Immature natural killer cell (primary cell): ENCODE results near the gene DCDC2C. TPM values are rescaled to one million over a fixed set of nuclear protein-coding genes. Genes with fewer than 3 reads are reported as not detected.

Experiments used
- DNase-seq, 3 donors: peaks; one replicate each; pipeline ENCODE4 v3.0.0; 2022; ENCODE audit warnings: mixed read lengths in 1 of 3
- H3K27ac Mint-ChIP-seq, 6 donors: one replicate each; pipeline ENCODE4 v1.8.0; 2020; ENCODE audit warnings: mixed read lengths in 6 of 6, mild to moderate bottlenecking in 5 of 6, inconsistent platforms in 4 of 6, moderate library complexity in 3 of 6
- H3K27me3 Mint-ChIP-seq, 3 donors: one replicate each; pipeline ENCODE4 v1.8.0; 2020 to 2021; ENCODE audit warnings: low read depth in 3 of 3, mild to moderate bottlenecking in 3 of 3, mixed read lengths in 3 of 3, moderate library complexity in 3 of 3, inconsistent platforms in 1 of 3
- H3K36me3 Mint-ChIP-seq, 3 donors: one replicate each; pipeline ENCODE4 v1.8.0; 2020; ENCODE audit warnings: mixed read lengths in 3 of 3, inconsistent platforms in 2 of 3, mild to moderate bottlenecking in 2 of 3
- H3K4me1 Mint-ChIP-seq, 2 donors: one replicate each; pipeline ENCODE4 v1.8.0; 2020; ENCODE audit warnings: inconsistent platforms in 2 of 2, mild to moderate bottlenecking in 2 of 2, mixed read lengths in 2 of 2, moderate library complexity in 1 of 2
- H3K4me3 Mint-ChIP-seq, 5 donors: one replicate each; pipeline ENCODE4 v1.8.0; 2020; ENCODE audit warnings: mild to moderate bottlenecking in 5 of 5, mixed read lengths in 5 of 5, inconsistent platforms in 3 of 5, moderate library complexity in 3 of 5
- H3K9me3 Mint-ChIP-seq, 6 donors: one replicate each; pipeline ENCODE4 v1.8.0; 2020; ENCODE audit warnings: mild to moderate bottlenecking in 6 of 6, mixed read lengths in 6 of 6, inconsistent platforms in 4 of 6, moderate library complexity in 3 of 6
- polyA plus RNA-seq, 3 donors: library from polyadenylated mRNA; unstranded; fragments of 300-500 nt; fragmentation: Illumina TruSeq; gene quantifications; one replicate each; pipeline ENCODE4 v1.2.3, GENCODE V29; 2021

The DCDC2C gene
- polyA plus RNA-seq, 3 donors from 2014 or later, result not detected

- no peak overlapping the region for H3K27ac Mint-ChIP-seq
Measured at GRCh38 chr2:3731829-3732228, 28.5 kb downstream of the DCDC2C start.

DNA sequence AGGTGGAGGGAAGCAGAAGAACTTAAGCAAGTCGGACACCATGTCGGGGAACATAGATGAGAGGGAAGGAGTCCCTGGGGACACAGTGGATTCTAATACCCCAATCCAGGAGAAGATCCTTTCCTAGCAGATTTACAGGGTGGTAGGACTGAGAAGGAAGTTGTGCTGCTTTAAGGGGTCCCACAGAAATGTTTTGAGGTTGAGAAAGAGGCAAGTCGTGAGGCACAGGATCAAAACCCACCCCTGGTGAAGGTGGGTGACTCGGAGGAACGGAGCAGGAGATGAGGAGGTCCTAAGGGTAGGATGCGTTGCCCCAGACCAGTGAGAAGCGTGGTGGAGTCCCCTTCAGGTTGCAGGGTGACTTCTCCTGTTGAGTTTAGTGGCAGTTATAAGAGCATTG, 32.7 kb downstream of the DCDC2C start:
- no peak for DNase-seq
- Mint-ChIP-seq H3K36me3 (no peaks in the 10 kb centered on the region), H3K4me3 (no peak overlapping the region), H3K4me1 (no peaks in the 10 kb centered on the region), H3K27me3 (peaks cover 0 to 4% (median 2%) of the 10 kb centered on the region in 3 donors), H3K27ac (no peak overlapping the region), H3K9me3 (no peaks in the 10 kb centered on the region)

More at GRCh38 chr2:3731829-3732228, 28.5 kb downstream of the DCDC2C start:
- no peak for DNase-seq
- H3K27me3 Mint-ChIP-seq, result peaks cover 0 to 12% (median 2%) of the 10 kb centered on the region in 3 donors
- no peaks in the 10 kb centered on the region for H3K9me3 Mint-ChIP-seq
- H3K36me3 Mint-ChIP-seq, result no peaks in the 10 kb centered on the region
- H3K4me1 Mint-ChIP-seq, result no peaks in the 10 kb centered on the region
- no peak overlapping the region for H3K4me3 Mint-ChIP-seq

GRCh38 chr2:3737128-3737527, 33.8 kb downstream of the DCDC2C start:
- Mint-ChIP-seq H3K4me1 (no peaks in the 10 kb centered on the region), H3K4me3 (no peak overlapping the region), H3K27ac (no peak overlapping the region), H3K9me3 (no peaks in the 10 kb centered on the region), H3K36me3 (no peaks in the 10 kb centered on the region), H3K27me3 (peaks cover 0 to 5% (median 4%) of the 10 kb centered on the region in 3 donors)
- DNase-seq, result no peak

DNA sequence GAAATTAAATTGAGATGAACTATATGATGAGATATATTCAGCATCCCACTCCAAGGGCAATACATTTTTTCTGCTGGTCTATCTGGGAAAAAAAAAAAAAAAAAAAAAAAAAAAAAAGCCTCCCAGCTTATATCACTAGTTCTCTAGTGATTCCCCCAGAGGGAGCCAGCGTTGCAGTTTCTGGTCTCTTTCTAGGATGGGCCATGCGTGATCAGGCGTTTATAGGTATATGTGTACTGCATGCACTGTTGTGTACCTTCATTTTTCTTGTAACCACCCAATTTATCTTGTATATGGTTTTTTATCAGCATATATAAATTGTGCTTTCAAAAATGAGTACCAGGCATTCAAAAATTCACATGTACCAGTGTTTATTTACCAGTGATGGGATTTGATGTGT, 35.1 kb downstream of the DCDC2C start:
- H3K4me3 Mint-ChIP-seq, result no peak overlapping the region
- no peak for DNase-seq
- no peaks in the 10 kb centered on the region for H3K9me3 Mint-ChIP-seq
- H3K27ac Mint-ChIP-seq, result no peak overlapping the region
- H3K4me1 Mint-ChIP-seq, result no peaks in the 10 kb centered on the region
- H3K36me3 Mint-ChIP-seq, result no peaks in the 10 kb centered on the region
- peaks cover 2 to 6% (median 4%) of the 10 kb centered on the region in 3 donors for H3K27me3 Mint-ChIP-seq

- no peaks in the 10 kb centered on the region for H3K36me3 Mint-ChIP-seq
- no peaks in the 10 kb centered on the region for H3K4me1 Mint-ChIP-seq
- no peak overlapping the region for H3K27ac Mint-ChIP-seq
- no peak overlapping the region for H3K4me3 Mint-ChIP-seq
- DNase-seq, result no peak
- peaks cover 2 to 5% (median 4%) of the 10 kb centered on the region in 3 donors for H3K27me3 Mint-ChIP-seq
- H3K9me3 Mint-ChIP-seq, result no peaks in the 10 kb centered on the region
Measured at GRCh38 chr2:3739313-3739712, 35.9 kb downstream of the DCDC2C start.

DNA sequence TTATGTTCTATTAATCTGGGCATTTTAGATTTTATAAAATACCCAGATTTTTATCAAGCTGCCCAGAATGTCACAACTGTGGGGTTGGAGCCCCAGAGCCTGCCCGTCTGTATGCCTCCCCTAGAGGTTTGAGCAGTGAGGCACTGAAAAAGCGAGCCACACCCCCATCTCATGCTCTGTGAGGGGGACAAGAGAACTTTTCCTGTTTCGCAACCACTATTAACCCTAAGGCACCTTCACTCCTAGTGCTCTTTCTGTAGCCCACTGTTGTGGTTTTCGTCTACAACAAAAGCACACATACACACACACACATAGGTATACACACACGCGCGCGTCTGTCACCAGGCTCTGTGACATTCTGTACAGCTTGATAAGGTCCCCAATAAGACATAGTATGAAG, 38.0 kb downstream of the DCDC2C start:
- no peaks in the 10 kb centered on the region for H3K9me3 Mint-ChIP-seq
- no peak overlapping the region for H3K4me3 Mint-ChIP-seq
- no peaks in the 10 kb centered on the region for H3K36me3 Mint-ChIP-seq
- no peak for DNase-seq
- H3K4me1 Mint-ChIP-seq, result no peaks in the 10 kb centered on the region
- peaks cover 2 to 6% (median 5%) of the 10 kb centered on the region in 3 donors for H3K27me3 Mint-ChIP-seq
- H3K27ac Mint-ChIP-seq, result no peak overlapping the region

DNA sequence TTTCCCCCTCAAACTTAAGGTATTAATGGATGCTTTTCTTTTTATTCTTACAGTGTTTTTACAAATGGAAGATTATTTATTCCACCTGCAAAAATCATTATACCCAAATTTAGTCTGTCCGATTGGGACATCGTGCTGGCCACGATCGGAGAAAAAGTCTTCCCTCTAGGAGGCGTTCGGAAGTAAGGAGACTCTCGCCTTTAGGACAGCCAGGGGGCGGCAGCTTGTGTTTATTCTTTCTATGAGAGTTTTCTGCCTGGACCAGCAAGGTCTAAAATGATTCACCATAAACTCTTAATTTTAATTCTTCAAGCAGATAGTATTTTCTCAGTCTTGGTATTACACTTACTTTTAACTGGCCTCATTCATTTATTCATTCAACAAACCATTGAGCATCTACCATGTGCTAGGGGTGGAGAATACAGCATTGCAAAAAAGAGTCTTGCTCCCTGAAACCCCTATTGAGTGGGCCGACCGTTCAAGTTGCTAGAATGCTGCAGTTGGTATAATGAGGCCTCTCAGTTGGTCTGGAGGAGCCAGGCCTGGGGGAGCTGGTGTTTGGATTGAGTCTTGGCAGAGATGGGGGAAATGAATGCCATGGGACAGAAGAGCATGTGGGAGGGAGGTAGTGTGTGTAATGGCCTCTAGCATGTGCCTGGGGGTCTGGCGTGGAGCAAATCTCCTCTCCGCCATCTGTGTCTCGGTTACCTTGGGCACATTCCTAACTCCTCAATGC, 38.7 kb downstream of the DCDC2C start:
- Mint-ChIP-seq H3K36me3 (no peaks in the 10 kb centered on the region), H3K27ac (no peak overlapping the region), H3K27me3 (peaks cover 2 to 8% (median 5%) of the 10 kb centered on the region in 3 donors), H3K4me1 (no peaks in the 10 kb centered on the region), H3K9me3 (no peaks in the 10 kb centered on the region), H3K4me3 (no peak overlapping the region)
- DNase-seq, result no peak

- Mint-ChIP-seq H3K9me3 (no peaks in the 10 kb centered on the region), H3K4me3 (no peak overlapping the region), H3K27ac (no peak overlapping the region), H3K36me3 (no peaks in the 10 kb centered on the region), H3K4me1 (no peaks in the 10 kb centered on the region), H3K27me3 (peaks cover 2 to 8% (median 5%) of the 10 kb centered on the region in 3 donors)
- no peak for DNase-seq
Measured at GRCh38 chr2:3742743-3743508, 39.6 kb downstream of the DCDC2C start.

DNA sequence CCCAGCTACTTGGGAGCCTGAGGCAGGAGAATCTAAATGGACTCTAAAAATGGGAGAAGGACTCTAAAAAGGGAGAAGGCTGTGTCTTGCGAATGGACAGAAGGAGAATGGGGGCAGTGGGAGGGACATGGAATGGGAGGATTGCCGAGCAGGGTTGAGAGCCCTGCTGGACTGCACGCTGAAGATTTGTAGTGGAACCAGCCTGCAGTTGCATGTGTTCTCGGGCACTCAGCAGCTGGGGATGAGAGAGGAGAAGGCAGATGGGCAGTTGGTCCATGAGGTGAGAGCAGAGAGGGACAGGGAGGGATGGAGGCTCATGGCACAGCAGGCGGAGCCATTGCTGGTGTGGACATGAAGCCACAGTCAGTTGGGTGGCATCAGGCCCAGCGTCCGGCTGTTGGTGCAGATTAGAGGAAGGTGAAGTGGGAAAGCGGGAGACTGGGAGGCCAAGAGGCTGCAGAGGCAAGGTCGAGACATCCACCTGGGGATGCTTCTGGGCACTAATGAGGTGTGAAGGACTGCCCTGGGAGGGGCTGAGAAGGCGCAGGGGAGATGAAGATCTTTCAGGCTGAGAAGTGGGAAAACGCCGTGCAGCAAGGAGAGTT, 40.7 kb downstream of the DCDC2C start:
- Mint-ChIP-seq H3K36me3 (no peaks in the 10 kb centered on the region), H3K27me3 (peaks cover 2 to 6% (median 5%) of the 10 kb centered on the region in 3 donors), H3K4me1 (no peaks in the 10 kb centered on the region), H3K4me3 (no peak overlapping the region), H3K9me3 (no peaks in the 10 kb centered on the region), H3K27ac (no peak overlapping the region)
- no peak for DNase-seq

- Mint-ChIP-seq H3K4me3 (no peak overlapping the region), H3K27me3 (peaks cover 2 to 7% (median 6%) of the 10 kb centered on the region in 3 donors), H3K4me1 (no peaks in the 10 kb centered on the region), H3K9me3 (no peaks in the 10 kb centered on the region), H3K36me3 (no peaks in the 10 kb centered on the region), H3K27ac (no peak overlapping the region)
- no peak for DNase-seq
Measured at GRCh38 chr2:3745920-3746319, 42.5 kb downstream of the DCDC2C start.

DNA sequence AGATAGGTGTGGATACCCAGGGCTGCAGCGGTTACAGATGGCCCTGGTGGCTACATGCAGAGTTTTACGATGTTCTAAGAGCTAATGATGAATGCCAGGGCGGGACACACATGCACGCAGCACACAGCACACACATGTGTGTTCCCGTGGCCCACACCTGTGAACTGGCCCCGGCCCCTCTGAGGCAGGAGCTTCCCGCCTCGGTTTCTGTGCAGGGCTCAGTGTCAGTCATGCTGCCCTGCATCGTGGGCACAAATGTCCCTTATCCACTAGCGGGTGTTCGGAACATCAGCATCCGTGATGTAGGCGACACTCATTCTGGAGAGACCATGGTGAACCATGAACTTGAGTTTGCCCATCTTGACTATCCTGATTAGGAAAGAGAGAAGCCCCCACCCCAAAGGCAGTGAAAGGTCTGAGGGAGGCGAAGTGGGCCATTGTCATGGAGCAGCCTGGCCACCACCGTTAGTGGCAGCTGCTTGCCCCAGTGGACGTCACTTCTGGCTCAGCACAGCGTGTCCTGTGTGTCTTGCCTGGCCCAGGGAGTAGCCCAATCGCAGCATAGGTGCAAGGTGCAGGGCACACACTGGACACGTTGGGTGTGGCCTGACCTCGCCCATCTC, 43.8 kb downstream of the DCDC2C start:
- Mint-ChIP-seq H3K9me3 (no peaks in the 10 kb centered on the region), H3K36me3 (no peaks in the 10 kb centered on the region), H3K27ac (no peak overlapping the region), H3K4me1 (no peaks in the 10 kb centered on the region), H3K27me3 (peaks cover 3 to 6% (median 4%) of the 10 kb centered on the region in 3 donors), H3K4me3 (no peak overlapping the region)
- DNase-seq, result no peak

DNA sequence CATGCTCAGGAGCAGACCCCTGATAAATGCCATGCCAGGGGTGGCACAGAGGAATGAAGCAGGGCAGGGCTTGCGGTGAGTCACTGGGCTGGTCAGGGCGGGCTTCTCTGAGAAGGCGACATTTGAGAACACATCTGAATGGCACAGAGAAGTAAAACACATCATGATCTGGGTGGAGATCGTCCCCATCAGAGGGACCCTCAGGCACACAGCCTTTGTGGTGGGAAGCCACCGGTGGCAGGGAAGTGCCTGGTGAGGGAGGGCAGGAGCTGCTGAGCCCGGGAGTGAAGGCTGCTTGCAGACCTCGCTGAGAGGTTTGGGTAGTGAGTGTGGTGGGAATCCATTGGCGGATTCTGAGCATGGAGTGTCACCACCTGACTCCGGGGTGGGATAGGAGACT, 44.5 kb downstream of the DCDC2C start:
- Mint-ChIP-seq H3K27me3 (peaks cover 3 to 6% (median 3%) of the 10 kb centered on the region in 3 donors), H3K36me3 (no peaks in the 10 kb centered on the region), H3K27ac (no peak overlapping the region), H3K4me1 (no peaks in the 10 kb centered on the region), H3K4me3 (no peak overlapping the region), H3K9me3 (no peaks in the 10 kb centered on the region)
- no peak for DNase-seq

DNA sequence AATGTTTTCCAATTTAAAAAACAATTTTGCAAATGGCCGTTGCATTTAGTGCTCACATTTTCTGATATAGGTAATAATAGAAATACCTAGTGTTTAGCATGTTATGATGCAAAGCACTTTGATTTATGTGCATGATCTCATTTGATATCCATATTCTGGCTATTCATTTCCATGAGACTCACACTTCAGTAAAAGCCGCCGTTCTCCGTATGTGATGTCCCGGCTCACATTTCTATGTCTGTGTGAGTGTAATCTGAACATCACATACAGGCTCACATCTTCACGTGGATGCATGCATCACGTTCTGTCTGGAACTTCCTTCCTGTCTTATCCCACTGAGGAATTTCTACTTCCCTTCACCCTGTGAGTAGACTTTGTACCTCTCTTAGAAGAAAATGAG, 45.8 kb downstream of the DCDC2C start:
- H3K4me1 Mint-ChIP-seq, result no peaks in the 10 kb centered on the region
- no peak overlapping the region for H3K4me3 Mint-ChIP-seq
- H3K36me3 Mint-ChIP-seq, result no peaks in the 10 kb centered on the region
- no peak for DNase-seq
- H3K27ac Mint-ChIP-seq, result no peak overlapping the region
- no peaks in the 10 kb centered on the region for H3K9me3 Mint-ChIP-seq
- peaks cover 2 to 6% (median 2%) of the 10 kb centered on the region in 3 donors for H3K27me3 Mint-ChIP-seq

DNA sequence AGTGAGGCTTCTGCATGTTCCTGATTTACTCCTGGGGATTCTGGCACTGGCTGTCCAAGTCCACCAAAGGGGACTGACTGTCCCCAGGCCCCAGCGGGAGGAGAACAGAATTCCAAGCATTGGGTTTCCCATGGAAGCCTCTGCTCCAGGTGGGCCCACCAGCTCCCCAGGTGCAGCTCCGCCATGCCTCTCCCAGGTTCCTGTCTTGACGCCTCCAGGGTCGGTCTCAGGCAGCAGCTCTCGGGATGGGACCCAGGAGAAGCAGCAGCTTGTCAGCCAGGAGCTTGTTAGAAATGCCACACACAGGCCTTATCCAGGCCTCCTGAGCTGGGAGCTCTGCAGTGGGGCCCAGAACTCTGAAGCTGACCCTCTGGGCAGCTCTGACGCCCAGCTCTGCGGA, 47.9 kb downstream of the DCDC2C start:
- Mint-ChIP-seq H3K36me3 (no peaks in the 10 kb centered on the region), H3K9me3 (peaks cover 0 to 2% (median 0%) of the 10 kb centered on the region in 6 donors), H3K4me3 (no peak overlapping the region), H3K4me1 (no peaks in the 10 kb centered on the region), H3K27ac (no peak overlapping the region), H3K27me3 (peaks cover 2% of the 10 kb centered on the region in 3 donors)
- DNase-seq, result no peak
